Epithelial cell of esophagus (primary cell): ENCODE measurements around the gene WWC1.

Source experiments
- DNase-seq: peaks from one replicate; pipeline ENCODE4 v3.0.0; 2010; ENCODE audit warnings: low read depth
- H3K4me3 ChIP-seq: 2 replicates; pipeline ENCODE4 v1.5.1; 2011; ENCODE audit warnings: mild to moderate bottlenecking, low read length, control low read depth
- CTCF ChIP-seq: IDR thresholded peaks from 2 replicates; pipeline ENCODE4 v1.5.1; 2011; ENCODE audit warnings: low read depth, mild to moderate bottlenecking, low read length, control low read depth, inconsistent platforms; ENCODE audit not compliant: insufficient read depth; ENCODE audit errors: missing control alignments

The WWC1 gene

GRCh38 chr5:168424594-168425323 lies 133.3 kb downstream of the WWC1 start:
- no peak for TF ChIP-seq CTCF
- DNase-seq: no peak
- no peak overlapping the region for H3K4me3 ChIP-seq

- TF ChIP-seq CTCF: no peak
- DNase-seq: no peak
- no peak overlapping the region for H3K4me3 ChIP-seq
Measured at GRCh38 chr5:168426007-168426863, 134.8 kb downstream of the WWC1 start.

- no peak overlapping the region for H3K4me3 ChIP-seq
- no peak for TF ChIP-seq CTCF
- DNase-seq: no peak
Measured at GRCh38 chr5:168426864-168427172, 135.4 kb downstream of the WWC1 start.

- TF ChIP-seq CTCF: no peak
- no peak for DNase-seq
- no peak overlapping the region for H3K4me3 ChIP-seq
Measured at GRCh38 chr5:168427224-168427623, 135.8 kb downstream of the WWC1 start.

- DNase-seq: no peak
- TF ChIP-seq CTCF: no peak
- no peak overlapping the region for H3K4me3 ChIP-seq
Measured at GRCh38 chr5:168428552-168428951, 137.1 kb downstream of the WWC1 start.

GRCh38 chr5:168430296-168430695 lies 138.9 kb downstream of the WWC1 start:
- peak; percentile 12 for DNase-seq
- H3K4me3 ChIP-seq: no peak overlapping the region
- TF ChIP-seq CTCF: no peak
